DMS79 (cell line): ENCODE data around the gene E2F8.
"Not testable (repeated sequence)": the region's sequence is repeated elsewhere in the genome, so short reads cannot be mapped to it uniquely, and the experiment has no call there.

ENCODE experiments used
- DNase-seq: peaks from one replicate; lab custom pipeline; 2025; lab: John Stamatoyannopoulos, UW

The E2F8 gene, protein sequence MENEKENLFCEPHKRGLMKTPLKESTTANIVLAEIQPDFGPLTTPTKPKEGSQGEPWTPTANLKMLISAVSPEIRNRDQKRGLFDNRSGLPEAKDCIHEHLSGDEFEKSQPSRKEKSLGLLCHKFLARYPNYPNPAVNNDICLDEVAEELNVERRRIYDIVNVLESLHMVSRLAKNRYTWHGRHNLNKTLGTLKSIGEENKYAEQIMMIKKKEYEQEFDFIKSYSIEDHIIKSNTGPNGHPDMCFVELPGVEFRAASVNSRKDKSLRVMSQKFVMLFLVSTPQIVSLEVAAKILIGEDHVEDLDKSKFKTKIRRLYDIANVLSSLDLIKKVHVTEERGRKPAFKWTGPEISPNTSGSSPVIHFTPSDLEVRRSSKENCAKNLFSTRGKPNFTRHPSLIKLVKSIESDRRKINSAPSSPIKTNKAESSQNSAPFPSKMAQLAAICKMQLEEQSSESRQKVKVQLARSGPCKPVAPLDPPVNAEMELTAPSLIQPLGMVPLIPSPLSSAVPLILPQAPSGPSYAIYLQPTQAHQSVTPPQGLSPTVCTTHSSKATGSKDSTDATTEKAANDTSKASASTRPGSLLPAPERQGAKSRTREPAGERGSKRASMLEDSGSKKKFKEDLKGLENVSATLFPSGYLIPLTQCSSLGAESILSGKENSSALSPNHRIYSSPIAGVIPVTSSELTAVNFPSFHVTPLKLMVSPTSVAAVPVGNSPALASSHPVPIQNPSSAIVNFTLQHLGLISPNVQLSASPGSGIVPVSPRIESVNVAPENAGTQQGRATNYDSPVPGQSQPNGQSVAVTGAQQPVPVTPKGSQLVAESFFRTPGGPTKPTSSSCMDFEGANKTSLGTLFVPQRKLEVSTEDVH

DNA sequence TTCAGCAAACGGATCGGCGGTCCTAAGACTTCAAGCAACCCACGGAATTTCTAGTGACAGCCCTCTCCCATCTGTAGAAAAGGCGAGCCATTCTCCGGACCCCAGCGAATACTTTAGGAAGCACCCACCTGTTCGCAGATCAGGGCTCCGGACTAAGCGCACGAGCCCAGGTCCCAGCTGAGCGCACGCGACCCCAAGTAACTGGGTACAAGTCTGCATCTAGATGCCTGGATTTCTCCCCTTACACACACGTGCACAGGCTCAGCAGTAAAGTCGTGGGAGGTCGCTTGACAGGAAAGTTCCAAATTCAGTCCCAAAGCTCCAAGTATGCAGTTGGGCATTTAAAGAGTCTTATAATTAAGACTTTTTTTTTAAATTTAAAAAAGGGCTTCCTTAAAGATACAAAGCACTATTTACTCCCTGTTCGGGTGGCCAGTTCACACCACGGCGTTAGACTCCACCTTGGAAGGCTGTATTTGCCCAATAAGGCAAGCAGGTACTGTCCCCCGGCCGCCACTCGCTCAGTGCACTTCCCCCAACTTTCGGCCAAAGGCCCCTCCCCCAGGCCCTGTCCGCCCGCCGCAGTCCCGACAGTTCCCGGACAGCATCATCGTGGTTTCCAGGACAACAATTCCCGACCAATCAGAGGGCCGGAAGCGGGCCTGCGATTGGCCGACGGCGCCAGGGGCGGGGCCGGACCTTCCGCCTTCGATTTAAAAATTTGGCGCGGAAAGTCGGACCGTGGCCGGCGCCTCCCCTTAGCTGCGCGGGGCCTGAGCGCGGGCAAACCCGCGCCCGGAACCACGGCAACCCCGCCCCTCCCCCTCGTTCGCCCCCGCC is at the start of gene E2F8:
Gene E2F8 (minus strand): TSS at position 526 of the 840 bp plus-strand sequence. CDS start 824 bp downstream, outside the sequence.
- peak; percentile 83 for DNase-seq

DNA sequence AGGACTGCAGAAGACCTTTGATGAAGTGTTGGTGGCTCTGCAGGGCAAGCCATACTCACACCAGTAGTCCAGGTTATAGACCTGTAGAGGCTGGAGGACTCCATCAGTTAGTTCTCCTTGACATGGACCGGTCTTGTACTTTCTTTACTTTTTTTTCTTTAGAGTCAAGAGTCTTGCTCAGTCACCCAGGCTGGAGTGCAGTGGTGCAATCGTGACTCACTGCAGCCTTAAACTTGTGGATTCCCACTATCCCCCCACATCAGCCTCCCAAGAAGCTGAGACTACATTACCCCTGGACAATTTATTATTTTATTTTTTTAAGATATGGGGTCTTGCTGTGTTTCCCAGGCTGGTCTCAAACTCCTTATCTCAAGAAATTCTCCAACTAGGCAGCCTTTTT is 49.6 kb upstream of the E2F8 start:
- no peak for DNase-seq

DNA sequence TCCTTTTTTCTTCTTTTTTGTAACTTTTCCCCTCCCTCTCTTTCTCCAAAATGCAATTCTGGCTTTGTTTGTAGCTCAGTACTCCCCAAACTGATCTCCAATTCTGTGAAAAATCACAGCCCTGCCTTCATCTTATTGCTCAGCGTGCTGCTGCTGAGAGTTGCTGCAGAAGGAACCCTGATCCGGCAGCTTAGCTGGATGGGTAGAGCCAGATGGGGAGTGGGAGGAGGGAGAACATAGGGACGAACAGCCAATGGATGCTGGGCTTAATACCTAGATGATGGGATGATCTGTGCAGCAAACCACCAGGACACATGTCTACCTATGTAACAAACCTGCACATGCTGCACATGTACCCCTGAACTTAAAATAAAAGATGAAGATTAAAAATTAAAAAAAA is 47.5 kb upstream of the E2F8 start:
- DNase-seq: no peak

DNA sequence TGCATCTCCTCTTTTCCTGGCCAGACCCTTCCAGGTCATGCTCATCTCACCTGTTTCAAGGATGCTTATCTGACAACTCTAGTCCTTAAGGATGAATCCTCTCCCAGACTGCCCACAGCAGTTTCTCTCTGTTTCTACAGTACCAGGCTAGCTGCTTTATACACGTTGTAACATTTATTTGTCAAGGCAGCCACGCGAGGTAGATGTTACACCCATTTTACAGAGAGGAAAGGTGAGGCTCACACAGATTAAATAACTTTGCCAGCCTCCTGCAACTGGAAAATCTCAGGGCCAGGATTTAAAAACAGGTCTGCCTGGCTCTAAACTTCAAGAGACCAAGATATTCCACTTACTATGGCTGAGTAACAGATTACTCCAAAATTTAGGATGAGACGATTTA is 45.7 kb upstream of the E2F8 start:
- DNase-seq: no peak

- DNase-seq: no peak
Measured at GRCh38 chr11:19284881-19285280, 44.1 kb upstream of the E2F8 start.

GRCh38 chr11:19283991-19284390 is 43.2 kb upstream of the E2F8 start:
- DNase-seq: no peak

DNA sequence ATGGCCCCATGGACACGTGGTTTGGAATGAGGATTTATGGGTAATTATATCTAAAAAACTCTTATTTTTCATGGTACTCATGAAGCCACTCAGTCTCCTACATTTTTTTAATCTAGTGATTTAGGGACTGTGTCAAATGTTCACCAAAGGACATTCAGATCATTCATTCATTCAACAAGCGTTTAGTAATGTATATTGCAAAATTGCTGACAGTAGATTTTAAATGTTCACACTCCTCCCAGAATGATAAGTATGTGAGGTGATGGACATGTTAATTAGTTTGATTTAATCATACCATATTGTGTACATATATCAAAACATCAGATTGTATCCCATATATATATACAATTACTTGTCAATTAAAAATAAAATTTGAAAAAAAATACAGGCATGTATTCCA is 40.8 kb upstream of the E2F8 start:
- no peak for DNase-seq

GRCh38 chr11:19281041-19281440 is 40.3 kb upstream of the E2F8 start:
- no peak for DNase-seq

DNA sequence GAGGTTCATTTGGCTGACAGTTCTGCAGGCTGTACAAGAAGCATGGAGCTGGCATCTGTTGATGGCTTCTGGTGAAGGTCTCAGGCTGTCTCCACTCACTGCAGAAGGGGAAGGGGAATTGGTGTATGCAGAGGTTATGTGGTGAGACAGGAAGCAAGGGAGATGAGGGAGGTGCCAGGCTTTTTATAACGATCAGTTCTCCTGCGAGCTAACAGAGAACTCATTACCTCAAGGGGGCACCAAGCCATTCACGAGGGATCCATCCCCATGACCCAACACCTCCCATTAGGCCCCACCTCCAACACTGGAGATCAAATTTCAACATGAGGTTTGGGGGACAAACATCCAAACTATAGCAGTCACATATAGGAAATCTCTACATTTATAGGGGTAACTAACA is 38.7 kb upstream of the E2F8 start:
- DNase-seq: no peak

DNA sequence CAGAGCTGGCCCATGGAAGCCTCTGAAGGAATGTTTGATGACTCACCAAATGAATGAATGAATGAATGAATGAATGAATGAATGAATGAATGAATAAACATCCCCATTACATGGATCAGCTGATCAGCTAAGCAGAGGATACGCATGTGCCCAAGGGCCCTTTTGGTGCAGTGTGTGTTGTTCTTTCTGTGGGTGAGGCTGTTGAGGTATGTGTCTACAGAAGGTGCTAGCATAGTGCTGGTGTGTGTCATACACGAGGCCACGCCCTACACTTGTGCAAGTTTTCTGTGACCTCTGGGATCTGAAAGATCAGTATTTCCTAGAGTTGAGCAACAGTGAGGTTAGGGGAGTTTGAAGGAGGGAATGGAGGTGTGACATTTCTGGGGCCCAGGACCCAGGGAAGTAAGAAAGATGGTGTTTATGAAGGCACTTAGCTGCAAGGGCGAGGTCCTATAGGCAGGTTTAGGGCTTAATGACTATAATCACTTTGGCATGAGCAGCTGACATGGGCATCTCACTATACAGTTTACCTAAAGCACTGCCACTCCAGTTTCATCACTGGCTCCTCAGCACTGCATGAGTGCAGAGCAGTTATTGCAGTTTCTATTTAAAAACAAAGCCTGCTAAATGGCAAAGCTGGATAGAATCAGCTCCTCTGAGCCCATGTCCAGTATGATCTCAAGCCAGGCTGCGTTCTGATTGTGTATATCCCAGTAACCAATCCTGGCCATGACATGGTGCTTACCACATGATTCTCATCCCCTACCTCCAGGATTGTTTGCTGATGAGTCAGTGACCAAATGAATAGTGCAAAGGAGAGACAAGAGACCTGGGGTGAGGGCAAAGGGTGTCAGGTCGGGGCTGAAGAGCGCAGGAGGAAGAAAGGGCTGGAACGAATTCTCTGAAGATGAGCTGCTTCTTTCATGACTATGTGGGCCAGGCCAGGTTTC is 36.4 kb upstream of the E2F8 start:
- no peak for DNase-seq

DNA sequence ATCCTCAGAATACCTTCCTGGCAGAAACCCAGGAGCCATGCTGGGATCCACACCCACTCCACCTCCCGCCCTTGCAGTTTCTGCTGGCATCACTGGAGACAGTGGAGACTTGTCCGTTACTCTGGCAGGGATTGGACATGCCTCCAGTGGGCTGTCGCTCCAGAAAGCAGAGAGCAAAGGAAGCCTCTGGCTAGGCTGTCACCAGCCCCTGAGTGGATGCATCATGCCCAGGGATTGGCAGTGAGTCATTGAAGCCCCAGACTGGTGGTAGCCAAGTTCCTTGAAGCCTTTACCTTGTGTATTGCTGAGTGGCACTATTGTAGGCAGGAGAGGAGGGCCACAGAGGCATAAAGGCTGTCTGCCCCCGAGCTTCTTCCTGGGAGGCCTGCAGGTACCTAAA is 34.8 kb upstream of the E2F8 start:
- no peak for DNase-seq

GRCh38 chr11:19273219-19273618 is 32.5 kb upstream of the E2F8 start:
- DNase-seq: not testable (repeated sequence)

DNA sequence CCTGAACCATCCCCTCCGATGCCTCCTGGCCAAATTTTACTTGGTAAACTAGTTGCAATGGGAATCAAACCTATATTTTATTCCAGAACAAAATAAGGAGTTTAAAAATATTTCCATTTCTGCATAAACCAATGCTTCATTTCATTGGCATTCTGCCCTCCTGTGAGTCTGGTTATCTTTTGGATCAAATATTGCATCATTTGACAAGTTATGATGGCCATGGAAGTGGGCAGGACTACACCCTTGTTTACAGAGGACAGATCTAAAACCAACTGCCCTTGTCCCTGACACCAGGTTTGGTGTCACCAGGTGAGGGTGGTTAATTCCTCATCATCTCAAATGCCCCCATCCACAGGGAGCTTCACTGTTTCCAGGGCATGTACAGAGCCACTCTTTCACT is 28.2 kb upstream of the E2F8 start:
- no peak for DNase-seq

DNA sequence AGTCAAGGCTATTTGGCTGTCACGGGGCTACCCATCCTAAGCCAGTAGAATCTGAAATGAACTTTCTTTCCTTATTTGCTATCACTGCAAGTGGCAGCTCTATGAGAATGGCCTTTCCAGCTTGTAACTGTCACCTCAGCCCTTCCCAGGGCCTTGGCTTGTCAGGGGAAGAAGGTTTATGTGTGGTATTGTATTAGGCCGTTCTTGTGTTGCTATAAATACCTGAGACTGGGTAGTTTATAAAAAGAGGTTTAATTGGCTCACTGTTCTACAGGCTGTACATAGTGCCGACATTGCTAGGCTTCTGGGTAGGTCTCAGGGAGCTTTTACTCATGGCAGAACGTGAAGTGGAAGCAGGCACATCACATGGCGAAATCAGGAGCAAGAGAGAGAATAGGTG is 26.8 kb upstream of the E2F8 start:
- no peak for DNase-seq

DNA sequence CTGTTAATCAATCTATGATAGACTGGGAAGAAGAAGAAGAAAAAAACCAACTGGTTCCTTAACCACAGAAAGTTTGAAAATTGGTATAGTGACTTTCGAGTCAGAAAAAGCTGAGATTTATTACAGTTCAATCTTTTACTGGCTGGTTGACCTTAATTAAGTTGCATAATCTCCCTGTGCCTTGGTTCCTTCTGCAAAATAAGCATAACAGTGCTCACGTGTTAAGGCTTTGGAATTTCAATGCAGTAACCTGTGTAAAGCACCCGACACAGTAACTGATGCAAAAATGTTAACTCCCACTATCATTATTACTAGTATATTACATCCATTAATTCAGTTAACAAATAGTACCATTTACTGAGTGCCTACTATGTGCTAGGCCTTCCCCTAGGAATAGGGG is 22.6 kb upstream of the E2F8 start:
- no peak for DNase-seq

- no peak for DNase-seq
Measured at GRCh38 chr11:19259487-19260345, 19.0 kb upstream of the E2F8 start.

- no peak for DNase-seq
Measured at GRCh38 chr11:19258641-19259230, 18.0 kb upstream of the E2F8 start.

DNA sequence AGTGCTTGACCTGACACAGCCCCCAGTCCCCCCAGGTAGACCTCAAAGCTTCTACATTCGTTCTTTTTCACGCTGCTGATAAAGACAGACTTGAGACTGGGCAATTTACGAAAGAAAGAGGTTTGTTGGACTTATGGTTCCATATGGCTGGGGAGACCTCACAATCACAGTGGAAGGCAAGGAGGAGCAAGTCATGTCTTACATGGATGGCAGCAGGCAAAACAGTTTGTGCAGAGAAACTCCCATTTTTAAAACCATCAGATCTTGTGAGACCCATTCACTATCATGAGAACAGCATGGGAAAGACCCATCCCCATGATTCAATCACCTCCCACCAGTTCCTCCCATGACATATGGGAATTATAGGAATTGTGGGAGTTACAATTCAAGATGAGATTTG is 13.7 kb upstream of the E2F8 start:
- DNase-seq: not testable (repeated sequence)

DNA sequence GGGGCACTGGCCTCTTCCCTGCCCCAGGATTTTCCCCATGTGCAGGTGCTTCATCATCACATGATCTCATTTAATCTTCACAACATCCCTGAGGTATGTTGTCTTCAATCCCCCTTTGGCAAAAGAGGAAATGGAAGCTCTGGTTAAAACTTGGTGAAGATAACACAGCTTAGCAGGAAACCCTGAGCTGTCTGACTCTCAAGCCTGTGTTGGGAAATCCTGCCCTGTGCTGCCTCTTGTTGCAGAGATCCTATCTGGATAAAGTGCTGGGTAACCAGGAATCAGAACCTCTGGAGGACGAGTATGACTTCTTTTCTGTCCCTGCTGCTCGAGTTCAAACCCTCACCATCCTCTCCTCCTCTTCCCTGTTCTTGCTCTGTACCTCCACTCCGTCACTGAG is 13.1 kb upstream of the E2F8 start:
- no peak for DNase-seq
